8988T (cell line): Measurements from ENCODE around the gene HDHD5.
"Not testable (repeated sequence)": the region's sequence is repeated elsewhere in the genome, so short reads cannot be mapped to it uniquely, and the experiment has no call there.

Source experiments
- DNase-seq: peaks from one replicate; pipeline ENCODE4 v3.0.0; 2011

Gene HDHD5

GRCh38 chr22:17152971-17153370, 6.1 kb downstream of the HDHD5 start:
- DNase-seq, result no peak

DNA sequence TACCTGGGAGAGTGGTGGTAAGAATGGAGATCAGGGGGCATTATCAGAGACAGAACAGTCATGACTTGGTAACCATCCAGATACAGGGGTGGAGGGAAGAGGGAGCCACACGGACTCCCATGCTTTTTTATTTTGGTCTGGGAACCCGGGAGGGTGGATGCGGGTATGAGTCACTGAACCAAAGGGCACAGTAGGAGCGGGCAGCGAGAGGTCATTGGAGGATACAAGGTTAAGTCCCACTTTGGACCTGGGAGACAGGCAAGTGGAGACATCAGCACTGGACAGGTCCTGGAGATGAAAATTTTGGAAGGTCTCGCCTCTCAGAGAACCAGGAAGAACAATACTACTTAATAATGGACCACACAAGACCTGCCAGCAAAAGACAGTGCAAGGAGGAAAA, 6.7 kb downstream of the HDHD5 start:
- DNase-seq, result no peak

DNA sequence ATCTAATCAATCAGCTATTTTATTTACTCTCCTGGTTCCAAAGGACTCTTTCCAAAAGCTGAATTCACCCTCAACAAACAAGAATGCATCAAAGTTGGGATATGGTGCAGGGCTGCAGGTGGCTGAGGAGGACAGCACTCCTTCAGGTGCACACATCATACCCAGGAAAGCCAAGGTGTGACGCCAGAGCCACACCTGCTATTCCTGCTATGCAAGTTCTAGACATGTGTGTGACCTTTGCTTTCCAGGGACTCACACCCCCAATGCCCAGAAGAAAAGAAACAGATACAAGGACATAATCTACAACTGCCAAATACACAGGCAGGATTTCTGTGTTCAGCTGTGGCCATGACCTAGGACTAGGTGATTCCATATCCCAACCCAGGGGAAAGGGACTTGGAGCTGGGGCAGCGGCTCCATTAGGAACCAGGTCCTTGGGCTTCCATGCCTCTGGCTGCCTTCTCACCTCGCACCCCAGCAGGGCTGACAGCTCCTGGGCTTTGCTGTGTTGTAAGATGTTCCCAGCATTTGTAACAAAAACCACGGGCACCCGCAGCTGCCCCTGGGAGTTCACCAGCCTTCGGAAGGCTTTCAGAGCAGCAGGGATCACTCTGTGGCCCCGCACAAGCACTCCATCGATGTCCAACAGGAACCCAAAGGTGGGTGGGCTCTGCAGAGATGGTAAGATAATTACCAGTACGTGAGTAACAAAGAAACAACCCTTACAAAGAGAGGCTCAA, 9.8 kb downstream of the HDHD5 start:
- no peak for DNase-seq

- DNase-seq, result not testable (repeated sequence)
Observed at GRCh38 chr22:17147458-17147857, 11.6 kb downstream of the HDHD5 start.

GRCh38 chr22:17145021-17145680, 13.9 kb downstream of the HDHD5 start:
- no peak for DNase-seq

- no peak for DNase-seq
Observed at GRCh38 chr22:17143826-17144225, 15.3 kb downstream of the HDHD5 start.

DNA sequence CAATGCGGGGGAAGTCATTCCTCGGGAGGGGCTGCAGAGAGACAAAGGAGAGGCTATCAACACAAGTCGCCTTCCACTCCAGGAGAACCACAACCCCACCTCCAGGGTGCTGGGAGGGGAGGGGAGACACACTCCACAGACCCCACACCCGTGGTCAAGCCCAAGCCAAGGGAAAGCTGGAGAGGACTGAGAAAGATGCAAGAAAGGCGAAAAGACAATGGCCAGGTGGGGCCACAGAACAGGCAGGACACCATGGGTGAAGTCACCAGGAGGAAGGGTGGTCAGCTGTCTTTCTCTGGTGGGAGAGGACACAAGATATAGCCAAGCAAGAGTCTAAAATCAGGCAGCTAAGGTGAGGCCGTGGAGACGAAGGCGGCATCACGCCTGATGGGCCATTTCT, 16.0 kb downstream of the HDHD5 start:
- DNase-seq, result no peak

DNA sequence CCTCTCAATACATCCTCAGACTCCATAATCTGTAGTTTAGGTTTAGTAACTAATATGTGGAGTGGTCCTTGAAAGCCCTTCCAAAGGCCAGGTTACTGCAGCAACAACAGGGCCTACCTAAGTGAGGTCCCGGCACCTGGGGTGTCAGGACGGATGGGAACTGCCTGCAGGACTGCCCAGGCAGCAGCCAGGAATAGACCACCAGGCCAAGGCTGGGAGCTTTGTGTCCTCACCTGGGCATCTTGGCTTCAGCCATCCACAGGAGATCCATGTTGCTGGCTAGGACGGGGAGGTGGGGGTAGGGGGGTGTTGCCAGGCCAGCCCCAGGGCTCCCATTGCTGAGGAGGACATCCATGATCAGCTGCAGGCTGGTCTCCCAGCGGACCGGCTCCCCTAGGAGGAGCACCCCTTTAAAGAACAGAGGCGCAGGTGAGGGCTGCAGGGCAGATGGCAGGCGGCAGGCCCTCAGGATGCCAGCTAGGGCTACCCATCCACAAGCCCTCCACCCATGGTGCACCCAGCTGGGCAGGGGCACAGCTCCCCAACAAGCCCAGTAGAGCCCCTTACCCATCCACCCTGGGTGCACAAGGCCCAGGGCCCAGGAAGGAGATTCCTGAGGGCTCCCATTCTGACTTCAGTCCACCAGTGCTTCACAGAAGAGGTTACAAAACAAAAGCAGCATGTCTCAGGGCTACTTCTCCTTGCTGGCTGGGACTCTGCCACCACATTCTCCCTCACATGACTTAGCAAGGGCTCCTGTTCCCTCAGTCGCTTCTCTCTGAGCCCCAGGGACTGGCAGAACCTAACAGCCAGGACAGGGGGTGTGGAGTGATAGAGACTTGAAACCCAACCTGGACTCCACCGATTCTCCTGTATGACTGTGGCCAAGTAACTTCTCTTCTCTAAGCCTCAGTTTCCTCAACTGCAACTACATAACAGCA, 18.0 kb downstream of the HDHD5 start:
- no peak for DNase-seq

GRCh38 chr22:17140022-17140421, 19.1 kb downstream of the HDHD5 start:
- no peak for DNase-seq

- DNase-seq, result no peak
Observed at GRCh38 chr22:17138513-17138912, 20.6 kb downstream of the HDHD5 start.

- DNase-seq, result no peak
Observed at GRCh38 chr22:17137861-17138425, 21.1 kb downstream of the HDHD5 start.

DNA sequence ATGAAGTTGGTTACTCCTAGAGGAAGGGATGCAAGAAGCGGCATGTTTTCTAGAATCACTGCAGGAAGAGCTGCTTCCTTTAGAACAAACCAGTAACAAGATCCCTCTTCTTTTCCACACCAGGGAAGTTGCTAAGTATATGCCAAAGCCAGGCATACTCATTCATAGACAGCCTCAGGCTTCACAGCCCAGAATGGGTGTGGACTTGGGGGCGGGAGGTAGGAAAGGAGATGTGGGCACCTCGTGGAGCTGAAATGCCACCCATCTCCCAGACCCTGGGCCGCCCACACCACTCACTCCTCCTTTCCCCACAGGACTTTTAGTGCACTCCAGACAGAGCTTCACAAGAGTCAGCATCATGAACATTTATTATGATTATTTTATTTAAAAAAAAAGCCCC, 21.9 kb downstream of the HDHD5 start:
- no peak for DNase-seq

- DNase-seq, result no peak
Observed at GRCh38 chr22:17135153-17135760, 23.8 kb downstream of the HDHD5 start.

DNA sequence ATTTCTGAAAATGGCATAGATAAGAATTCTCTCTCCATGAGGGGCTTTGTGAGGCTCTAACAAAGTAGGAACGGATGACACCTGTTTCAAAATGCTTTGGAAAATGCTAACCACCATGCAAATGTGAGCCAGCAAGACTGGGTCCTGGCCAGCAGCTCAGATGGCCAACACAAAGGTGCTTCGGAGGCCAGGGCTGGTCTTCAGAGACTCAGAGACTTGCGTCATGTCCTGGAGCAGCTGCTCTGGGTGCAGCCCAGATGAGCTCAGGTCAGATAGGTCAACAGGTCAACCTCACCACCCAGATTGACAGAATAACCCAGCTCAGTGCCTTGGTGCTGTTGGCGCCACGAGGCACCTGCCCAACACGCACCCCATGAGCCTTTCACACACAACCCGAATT, 25.9 kb downstream of the HDHD5 start:
- DNase-seq, result no peak

GRCh38 chr22:17132112-17132511, 27.0 kb downstream of the HDHD5 start:
- no peak for DNase-seq

GRCh38 chr22:17131686-17132085, 27.4 kb downstream of the HDHD5 start:
- DNase-seq, result no peak

DNA sequence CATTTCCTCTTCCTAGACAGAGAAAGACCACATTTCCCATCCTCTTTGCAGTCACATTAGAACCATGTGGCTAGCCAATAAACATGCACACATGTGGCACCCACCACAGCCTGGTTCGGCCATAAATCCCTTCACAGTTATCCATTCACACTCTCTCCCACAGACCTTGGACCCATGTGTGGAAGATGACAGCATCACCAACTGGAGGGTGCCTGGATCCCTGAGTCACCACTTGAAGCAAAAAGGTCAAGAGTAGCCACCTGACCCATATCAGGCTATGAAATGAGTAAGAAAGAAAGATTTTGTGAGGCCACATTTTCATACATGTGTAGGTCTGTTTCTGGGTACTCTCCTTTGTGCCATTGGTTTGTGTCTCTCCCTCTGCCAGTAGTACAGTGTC, 28.9 kb downstream of the HDHD5 start:
- DNase-seq, result no peak

DNA sequence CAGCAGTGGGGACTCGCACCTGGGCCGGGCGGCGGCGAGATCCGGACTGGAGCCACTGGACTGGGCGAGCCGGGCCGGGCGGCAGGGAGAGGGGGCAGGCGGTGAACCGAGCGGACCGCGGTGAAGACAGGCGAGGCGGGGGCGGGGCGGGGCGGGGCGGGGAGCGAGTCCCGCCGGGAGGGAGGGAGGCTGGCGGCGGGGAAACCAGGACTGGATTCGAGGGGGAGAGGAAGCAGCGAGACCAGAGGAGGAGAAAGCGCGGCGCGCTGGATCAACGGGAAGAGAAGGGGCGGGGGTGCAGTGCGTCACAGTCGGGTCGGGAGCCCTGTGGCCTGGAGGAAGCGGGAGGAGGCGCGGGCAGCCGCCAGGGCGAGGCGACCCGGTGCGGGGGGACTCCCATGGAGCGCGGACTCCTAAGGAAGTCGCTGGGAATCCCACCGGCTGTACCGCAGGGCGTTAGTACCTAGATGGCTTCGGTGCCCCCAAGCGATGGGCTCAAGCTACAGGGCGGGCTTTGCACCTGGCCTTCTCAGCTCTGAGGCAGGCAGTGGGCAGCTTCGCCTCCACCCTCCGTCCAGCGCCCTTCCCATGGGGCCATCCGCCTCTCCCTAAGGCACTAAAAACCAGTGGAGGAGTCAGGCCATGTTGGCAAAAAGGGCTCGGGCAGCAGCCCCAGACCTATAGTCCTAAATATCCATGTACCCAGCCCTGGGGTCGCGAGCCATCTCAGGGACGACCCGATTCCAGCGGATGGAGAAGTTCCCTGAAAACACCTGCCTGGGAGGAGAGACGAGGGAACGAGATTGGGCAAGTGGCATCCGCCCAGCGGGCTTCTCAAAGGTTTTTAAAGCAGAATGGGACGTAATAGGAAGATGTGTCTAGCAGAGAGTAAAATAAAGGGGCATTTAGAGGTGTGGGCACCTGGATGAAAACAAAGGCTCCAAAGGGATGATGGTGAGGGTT, 37.6 kb downstream of the HDHD5 start, which contains the start of gene TMEM121B:
TMEM121B (minus strand) TSS at position 128 of the 963 bp plus-strand sequence. CDS start 233 bp downstream, outside the sequence.
- peak; percentile 55 for DNase-seq

- DNase-seq, result peak; percentile 53
Observed at GRCh38 chr22:17120711-17121232, 38.3 kb downstream of the HDHD5 start.

- DNase-seq, result peak; percentile 68
Observed at GRCh38 chr22:17120281-17120680, 38.8 kb downstream of the HDHD5 start.
